Endothelial cell of hepatic sinusoid (primary cell): ENCODE results near the gene RAD9A.

ENCODE experiments used
- in situ Hi-C: cut with HindIII; loops from 2 replicates; pipeline ENCODE4 v1.10.0; 2017; ENCODE audit warnings: low sequenced_read_pairs

Gene RAD9A

DNA sequence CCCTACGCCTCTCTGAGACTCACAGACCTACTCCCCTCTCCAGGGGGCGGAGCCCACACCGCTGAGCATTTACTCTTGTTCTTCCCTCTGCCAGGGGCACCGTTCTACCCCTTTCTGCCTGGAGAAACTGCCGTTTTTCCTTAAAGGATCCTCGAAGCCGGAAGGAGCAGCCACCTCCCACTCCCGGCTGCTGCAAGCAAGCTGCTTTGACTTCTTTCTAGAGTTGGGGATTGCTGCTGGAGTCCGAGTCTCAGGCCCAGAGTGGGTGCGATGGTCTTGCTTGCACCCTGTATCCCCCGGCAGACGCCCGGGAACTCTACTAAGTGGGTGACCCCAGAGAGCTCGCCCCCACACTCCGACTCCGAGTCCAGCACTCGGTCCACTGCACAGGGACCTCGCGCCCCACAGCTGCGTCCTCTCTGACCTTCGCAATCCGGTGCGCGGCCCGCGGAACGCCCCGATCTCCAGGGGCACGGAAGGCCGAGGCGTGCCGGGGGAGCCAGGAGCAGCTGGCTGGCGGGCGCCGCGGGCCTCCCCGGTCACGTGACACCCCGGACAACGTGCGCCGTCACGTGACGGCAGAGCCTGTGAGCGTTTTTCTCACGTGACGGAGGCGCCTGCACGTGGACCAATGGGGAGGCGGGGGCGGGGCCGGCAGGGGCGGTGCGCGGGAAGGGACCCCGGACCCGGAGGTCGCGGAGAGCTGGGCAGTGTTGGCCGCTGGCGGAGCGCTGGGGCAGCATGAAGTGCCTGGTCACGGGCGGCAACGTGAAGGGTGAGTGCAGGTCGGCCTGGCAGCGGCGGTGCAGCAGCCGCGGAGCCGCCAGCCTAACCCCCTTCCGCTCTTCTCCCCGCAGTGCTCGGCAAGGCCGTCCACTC, at the start of gene RAD9A:
Gene RAD9A, plus strand, starts transcription at position 683 of the 879 bp plus-strand sequence. Its CDS starts 59 bp downstream, at position 742.
- in situ Hi-C loops = no loop called here

DNA sequence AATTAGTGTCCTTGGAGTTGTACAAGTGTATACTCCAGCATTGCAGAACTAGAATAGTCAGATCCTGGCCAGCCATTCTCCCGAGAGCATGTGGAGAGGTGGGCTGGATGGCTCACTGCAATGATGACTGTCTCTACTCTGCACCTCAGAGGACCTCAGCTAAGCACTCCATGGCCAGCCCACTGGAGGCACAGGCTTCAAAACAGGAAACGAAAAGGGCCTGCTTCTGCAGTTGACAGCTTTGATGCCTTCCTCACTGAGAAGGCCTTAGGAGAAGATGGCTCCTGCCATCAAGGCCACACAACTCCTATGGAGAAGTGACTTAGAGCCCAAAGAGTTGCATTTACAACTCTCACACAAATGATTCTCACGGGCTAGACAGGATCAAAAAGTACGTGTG, 47.5 kb upstream of the RAD9A start:
- in situ Hi-C loops = loop anchor here (10.0 kb wide), 1 partner anchor 229 kb away; the partner anchor contains the start of gene KDM2A

DNA sequence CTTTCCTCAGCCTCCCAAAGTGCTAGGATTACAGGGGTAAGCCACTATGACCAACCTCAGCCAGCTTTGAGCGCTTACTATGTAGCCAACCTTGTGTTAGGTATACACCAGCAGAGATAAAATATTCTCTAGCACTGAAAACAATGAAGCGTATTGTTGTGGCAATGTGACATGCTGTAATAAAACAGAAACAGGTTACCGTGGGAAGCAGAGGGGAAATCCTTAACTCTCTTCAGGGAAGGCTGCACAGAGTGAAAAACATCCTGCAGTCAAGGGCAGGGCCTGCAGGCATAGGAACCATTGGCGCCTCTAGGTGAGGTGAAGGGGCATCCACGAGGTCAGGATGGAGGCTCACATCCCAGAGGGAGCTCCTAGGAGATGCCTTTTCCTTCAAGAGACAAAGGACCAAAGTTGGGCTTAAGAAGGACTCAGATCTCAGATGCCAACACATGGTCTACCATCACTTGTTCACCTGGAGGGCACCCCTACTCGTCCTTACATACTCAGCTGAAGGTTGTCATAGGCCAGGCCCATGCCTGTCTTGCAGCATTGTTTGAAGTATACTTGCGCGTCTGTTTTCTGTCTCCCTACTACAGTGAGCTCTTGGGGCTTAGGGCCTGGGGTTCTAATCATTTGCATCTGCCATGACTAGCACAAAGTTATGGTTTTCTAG, 46.4 kb upstream of the RAD9A start:
- in situ Hi-C loops = loop anchor here (5.0 to 10.0 kb wide), 2 partner anchors 42 to 231 kb away; partner anchors contain the start of gene KDM2A

DNA sequence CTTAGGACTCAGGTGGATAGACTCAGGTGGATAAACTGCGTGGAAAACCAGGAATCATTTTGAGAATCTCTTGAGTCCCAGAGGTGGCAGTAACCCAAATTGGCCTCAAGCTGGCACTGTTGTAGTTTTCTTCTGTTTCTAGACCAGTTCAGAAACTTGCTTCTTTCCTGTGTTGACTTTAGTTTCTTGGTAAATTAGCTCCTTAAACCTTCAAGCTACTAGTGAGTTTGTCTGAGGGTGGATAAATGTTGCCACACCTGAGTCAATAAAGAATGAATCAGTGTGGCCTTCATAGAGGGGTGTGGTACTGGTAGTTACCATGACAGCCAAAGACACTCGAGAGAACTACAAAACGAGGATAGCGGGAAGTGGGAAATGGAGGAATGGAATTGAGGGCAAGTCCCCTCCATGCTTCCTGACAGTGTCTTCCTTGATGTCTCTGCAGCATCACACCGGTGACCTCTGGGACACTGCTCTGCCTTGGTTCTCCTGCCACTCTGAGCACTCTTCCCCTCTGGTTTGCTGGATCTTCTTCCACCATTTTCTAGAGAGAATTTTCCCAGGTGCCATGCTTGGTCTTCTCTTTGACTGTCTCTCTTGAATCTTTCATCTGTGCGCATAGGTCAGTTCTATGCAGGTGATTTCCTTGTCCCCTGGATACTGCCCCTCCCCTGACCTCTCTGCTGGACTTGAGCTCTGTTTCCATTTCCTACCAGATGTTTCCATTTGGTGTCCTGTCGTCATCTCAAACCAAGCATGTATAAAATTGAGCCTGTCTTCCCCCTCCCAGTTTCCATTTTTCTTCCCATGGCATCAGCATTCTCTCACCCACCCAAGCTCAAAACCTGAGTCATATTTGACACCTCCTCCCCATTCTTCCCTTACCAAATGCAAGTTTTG, 45.6 kb upstream of the RAD9A start:
- in situ Hi-C loops = loop anchor here (5.0 to 10.0 kb wide), 2 partner anchors 41 to 231 kb away; partner anchors contain the start of gene KDM2A

DNA sequence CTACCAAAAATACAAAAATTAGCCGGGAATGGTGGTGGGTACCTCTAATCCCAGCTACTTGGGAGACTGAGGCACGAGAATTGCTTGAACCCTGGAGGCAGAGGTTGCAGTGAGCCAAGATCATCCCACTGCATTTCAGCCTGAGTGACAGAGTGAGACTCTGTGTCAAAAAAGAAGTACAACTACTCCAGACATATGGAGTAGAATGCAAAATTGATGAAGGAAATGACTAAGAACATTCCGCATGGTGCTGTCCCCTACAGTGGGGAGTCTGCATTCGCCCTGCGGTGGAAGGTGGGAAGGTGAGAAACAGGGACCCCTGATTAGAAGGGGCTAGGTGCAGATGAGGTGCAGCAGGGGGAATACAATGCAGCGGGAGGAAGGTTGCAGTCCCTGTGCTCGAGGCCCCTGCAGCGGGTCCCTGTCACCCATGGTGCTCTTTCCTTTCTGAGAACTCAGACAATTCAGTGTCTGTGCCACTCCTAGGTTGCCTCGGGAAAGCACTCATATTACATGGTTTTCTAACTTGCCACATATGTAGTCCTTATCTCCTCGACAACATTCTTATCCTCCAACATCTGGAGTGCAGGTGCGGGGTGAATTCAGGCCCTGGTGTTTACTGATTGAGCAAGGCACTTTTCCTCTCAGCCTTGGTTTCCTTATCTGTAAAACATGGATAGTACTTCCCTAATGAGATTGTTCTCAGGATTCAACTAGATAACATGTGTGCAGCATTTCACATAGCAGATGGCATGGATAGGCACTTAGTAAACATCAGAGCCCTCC, 43.6 kb upstream of the RAD9A start:
- in situ Hi-C loops = loop anchor here (5.0 to 10.0 kb wide), 2 partner anchors 39 to 233 kb away; partner anchors contain the start of gene KDM2A

DNA sequence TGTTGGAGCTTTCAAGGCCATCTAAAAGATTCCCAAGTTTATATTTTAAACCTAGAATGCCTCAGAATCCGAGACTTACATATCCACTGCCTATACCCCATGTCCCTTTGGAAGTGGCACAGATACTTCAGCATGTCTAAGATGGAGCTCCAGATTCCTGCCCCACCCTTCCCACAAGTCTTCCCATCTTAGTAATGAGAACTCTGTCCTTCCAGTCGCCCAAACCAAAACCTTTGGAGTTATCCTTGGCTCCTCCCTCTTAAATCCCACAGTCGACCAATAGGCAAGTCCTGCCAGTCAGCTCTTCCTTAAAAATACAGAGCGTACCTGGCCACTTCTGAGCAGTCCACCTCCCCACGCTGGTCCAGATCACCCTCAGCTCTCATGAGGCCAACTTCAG, 42.8 kb upstream of the RAD9A start:
- in situ Hi-C loops = loop anchor here (5.0 to 10.0 kb wide), 2 partner anchors 38 to 234 kb away; partner anchors contain the start of gene KDM2A

DNA sequence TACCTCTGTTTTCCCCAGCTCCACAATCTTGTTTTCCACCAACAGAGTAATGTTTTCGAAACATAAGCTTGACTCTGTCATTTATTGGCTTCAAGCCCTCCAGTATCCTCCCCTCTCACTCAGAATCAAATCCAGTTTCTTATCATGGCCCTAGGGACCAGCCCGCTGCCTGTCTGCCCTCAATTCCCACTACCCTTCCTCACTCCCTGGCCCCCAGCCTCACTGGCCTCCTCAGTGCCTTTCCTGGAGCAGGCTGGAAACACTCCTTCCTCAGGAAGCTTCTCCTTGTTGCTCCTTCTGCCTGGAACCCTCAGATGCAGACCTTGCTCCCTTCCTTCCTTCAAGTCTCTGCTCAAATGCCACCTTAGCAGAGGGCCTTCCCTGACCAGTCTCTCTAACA, 42.3 kb upstream of the RAD9A start:
- in situ Hi-C loops = loop anchor here (5.0 to 10.0 kb wide), 2 partner anchors 38 to 235 kb away; partner anchors contain the start of gene KDM2A

DNA sequence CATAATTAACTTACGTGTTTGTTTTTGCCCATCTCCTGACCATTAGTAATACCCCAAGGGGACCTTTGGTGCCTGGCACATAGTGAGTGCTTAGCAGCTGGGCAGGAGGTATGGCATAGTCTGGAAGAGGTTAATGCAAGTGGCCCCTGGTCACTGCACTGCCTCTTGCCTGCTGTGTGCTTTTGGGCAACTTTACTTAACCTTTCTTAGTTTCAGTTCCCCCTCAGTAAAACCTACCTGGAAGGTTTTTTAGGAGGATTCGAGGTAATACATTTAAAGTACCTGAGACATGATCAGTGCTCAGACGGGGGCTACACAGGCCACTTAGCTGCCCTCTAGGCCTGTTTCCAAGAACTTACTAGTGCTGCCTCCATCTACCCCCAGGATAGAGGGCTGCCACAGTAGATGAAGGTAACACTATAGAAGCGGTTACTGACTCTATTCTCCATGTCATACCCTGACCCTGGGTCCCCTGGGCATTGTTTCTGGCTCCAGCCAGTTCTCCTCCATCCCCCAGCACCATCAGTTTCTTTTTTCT, 41.8 kb upstream of the RAD9A start:
- in situ Hi-C loops = loop anchor here (5.0 to 10.0 kb wide), 2 partner anchors 37 to 235 kb away; partner anchors contain the start of gene KDM2A

DNA sequence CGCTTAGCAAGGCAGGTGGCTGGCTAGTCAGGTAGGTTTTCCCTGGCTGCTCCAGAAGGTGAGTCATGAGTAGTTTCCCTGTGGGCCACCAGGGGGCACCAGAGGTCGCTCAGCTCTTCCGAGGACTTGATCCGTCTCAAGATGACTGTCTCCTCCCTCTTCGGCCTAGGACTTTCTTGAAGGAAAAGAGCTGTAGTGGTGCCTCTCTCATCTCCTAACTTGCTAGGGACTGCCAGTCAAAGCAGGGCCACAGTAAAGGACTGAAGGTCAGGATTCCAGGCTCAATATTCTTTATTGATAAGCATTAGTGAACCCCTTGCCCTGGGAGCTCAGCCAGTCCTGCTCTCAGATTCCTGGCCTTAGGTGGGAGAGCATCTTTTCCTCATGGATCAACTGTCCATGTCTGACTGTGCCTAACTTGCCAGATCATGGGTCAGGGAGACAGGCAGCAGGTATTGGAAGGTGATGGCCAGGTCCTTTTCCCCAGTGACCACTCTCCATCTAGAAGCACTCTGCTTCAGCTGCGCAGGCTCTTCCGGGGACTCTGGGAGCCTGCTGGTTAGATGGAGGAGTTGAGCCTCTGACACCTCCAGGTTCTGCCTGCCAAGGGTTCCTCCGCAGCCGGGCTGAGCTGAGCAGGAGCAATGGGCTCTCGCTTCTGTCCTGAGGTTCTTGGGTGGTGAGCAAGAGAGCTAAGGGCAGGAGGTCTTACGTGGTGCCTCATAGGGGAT, 40.3 kb upstream of the RAD9A start:
- in situ Hi-C loops = no loop called here

DNA sequence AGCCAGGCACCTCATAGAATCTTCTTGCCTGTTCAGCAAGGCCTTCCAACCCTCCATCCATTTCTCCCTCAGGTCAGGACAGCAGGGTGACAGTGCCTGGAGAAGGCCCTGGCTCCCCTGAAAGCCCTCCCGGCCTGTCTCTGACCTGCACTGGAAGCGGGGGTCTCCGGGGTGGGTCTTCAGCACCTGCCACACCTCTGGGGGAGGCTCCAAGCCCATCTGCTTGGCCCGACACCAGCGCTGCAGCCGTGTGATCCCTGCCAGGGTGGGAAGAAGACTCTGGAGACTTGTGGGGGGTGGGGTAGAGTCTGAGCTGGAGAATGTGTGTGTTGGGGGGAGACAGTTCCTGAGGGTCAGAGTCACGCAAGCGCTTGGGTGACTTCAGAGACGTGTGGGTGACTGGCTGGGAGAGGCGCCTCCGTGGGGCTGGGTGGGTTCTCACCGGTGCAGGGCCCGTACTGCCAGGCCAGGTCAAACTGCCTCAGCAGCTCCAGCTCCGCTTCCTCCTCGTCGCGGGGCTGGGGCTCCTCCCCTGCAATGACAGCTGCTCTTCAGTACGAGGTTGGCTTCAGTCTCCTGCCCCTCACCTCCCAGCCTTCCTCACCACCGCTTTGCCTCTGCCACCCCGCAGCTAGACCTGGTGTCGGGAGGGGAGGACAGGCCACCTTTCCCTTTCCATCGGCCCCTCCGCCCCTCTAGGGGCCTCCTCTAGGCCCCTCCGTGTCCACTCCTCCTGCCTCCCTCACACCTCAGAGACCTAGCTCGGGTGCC, 39.1 kb upstream of the RAD9A start:
- in situ Hi-C loops = no loop called here

DNA sequence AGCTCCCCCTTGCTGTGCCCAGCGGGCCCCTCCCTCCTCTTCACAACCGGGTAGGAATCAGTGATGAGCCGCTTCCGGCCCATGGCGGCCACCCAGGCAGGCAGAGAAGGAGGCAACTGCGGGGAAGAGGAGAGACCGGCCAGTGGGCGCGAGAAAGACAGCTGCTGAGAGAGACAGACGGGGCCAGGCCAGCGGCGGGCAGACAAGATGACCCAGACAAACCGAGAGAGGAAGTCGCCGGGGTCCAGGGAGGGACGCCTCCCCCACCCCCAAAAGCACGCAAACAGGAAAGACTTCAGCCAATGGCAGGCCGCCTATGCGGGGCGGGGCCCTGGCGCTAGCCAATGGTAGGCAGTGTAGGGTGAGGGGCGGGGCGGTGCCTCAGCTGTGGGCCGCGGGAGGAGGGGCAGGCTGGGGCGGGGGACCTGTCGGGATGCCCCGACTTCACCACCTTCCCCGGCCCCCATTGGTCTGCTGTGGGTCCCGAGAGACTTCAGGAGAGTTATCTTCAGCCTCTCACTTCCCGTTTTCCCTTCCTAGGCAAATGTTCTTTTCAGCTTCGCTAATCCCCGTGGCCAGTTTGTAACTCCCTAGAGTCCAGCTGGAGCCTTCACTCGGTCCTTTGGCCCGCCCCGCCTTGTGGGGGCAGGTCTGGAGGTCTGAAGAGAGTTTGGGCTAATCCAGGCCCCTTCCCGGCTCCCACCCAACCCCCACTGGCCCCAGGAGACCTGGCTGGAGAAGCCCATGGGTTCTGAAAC, 38.3 kb upstream of the RAD9A start, which contains the start of gene POLD4:
Gene POLD4, minus strand, starts transcription at position 230 of the 758 bp plus-strand sequence. Its CDS starts 147 bp downstream, at position 83.
- in situ Hi-C loops = no loop called here

DNA sequence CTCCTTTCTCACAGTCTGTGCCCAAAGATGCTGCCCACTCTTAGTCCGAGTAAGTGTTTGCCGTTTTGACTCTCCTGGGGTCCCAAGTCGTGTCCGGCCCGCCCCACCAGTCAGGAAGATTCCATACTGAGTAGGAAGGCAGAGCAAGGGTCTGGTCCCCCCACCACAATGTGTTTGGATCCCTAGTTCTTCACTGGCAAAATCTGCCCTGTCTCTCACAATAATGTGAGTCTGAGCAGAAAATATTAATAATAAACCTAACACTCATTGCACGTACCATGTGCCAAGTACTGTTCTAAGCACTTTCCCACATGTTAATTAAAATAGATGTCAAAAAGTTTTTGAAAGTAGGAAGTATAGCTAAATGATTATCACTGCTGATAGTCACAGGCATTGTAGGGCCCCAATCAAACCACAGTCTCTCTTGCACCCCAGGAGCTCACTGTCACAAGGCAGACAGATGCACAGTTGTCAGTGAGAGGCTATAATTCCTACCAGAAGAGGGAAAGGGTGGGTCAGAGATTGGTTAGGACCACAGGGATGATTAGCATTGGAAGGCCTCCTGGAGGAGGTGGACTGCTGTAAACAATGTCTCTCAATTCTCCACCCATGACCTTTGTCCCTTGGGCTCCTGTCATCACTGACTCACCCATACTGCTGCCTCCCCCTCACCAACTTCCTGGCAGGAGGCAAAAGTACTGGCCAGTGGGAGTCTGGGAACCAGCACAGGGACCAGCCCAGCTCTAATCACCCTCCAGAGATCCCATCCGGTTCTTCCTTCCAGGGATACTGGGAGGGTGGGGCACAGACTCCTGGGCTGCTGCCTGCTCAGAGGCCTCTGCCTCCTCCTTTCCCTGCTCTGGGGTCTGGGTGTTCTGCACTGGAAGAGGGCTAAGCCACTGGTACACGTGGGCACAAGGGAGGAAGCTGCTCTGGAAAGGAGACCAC, 37.4 kb upstream of the RAD9A start:
- in situ Hi-C loops = no loop called here

DNA sequence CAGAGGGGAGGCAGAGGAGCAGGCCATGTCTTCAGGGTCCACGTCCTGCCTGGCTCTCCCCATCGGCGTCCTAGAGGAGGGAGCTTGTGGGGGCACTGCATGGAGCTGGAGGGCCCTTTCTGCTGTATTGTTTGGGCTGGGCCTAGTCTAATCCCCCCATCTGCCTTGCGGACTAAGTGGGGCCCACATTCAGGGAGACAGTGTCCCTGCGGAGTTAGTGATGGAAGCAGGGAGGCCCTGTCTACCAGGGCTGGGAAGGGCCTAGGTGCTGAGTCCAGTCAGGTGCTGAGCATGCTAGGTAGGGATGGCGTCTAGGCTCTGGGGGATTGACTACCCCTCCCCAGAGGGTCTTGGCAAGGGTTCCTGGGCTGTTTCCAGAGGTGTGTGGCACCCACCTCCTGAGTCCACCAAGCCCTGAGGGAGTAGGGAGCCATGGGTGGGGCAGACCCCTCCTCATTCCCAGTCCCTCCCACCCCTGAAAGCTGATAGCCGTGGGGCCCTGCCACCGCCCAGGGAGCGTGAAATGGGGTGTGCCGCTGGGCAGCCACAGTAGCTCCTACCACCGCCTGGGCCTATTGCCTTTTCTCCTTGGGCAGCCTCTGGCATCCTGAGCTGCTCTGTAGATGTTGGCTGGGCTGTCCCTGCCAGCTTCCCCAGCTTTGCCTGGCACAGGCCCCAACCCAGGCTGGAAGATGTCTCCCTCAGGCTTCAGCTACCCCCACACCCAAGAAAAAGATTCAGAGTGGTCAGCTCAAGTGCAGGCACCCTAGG, 36.6 kb upstream of the RAD9A start:
- in situ Hi-C loops = no loop called here

DNA sequence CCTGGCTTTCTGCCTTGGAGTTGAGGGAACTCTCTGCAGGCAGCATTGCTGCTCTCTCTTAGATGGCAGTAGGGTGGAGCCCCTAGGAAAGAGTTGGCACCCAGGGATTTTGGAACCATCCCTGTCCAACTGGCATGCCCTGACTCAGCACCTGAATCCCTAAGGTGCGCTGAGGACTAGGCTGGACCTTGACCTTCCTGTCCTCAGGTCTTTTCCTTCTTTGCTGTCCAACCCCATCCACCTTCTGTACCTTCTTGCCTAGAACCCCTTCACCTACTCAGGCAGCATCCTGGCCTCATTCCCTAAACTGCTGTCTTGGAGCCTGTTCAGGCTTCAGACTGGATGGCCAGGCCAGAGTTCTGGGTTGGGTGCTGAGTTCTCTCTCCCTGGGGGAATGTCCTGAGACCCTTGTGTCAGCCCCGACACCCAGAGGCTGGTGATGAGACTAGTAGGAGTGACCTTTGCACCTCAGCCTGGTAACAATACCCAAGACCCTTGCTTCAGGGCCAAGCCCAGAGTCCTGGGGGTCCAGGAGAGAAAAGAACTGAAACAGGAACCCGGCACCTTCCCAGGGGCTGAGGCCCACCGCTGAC, 35.9 kb upstream of the RAD9A start:
- in situ Hi-C loops = no loop called here

DNA sequence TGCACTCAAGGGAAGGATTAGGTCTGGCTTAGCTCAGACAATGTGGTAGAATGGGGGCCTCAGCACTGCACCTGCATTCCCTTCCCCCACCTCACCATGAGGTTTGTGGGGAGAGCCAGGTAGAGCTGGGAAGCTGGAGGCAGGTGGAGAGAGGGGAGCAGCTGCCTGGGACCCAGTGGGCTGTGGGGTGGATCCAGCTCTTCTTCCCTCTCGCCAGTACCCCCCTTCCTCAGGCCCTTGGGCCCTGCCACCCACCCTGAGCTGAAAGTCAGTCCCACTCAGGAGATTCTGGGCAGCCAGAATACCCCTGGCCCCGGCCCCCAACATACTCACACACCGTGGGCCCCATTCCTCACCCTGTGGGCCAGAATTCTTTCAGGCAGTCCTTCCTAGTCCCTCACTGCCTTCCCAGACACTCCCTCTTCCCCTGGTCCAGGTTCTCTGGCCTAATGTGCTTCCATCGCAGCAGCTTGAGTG, 35.4 kb upstream of the RAD9A start:
- in situ Hi-C loops = no loop called here
